SK-N-SH (cell line): ENCODE measurements around the gene APH1A. TPM values are rescaled to one million over a fixed set of nuclear protein-coding genes. Genes with fewer than 3 reads are reported as not detected.
A peak's percentile ranks its signal among the peaks of the same experiment; 100 is the strongest.

ENCODE experiments used
- CTCF ChIA-PET: fragments of 300-600, 350-600 bp; formaldehyde crosslinking; extraction: SDS; loops from one replicate; lab custom pipeline; 2021; lab: Yijun Ruan, JAX
- POLR2A ChIA-PET: fragments of 350-600 bp; sonication (Branson Sonifier 250); formaldehyde crosslinking; extraction: SDS; loops from one replicate; lab custom pipeline; 2020; ENCODE audit warnings: antibody characterized with exemption, inconsistent platforms; lab: Yijun Ruan, JAX
- DNase-seq: peaks from one replicate; pipeline ENCODE4 v3.0.0; 2012
- H2AFZ ChIP-seq: fragments of 200-600 bp; sonication (generic); 2 replicates; pipeline ENCODE4 v1.8.1; 2016; ENCODE audit warnings: antibody characterized with exemption, mild to moderate bottlenecking, low read depth
- H3F3A ChIP-seq: fragments of 200-600 bp; sonication (generic); replicated peaks from 2 replicates; pipeline ENCODE3; 2016; ENCODE audit warnings: antibody characterized with exemption, mild to moderate bottlenecking; ENCODE audit not compliant: insufficient read depth
- H3K27ac ChIP-seq, 2 experiments: fragments of 200-500 bp in 1 of 2; fragments of 200-600 bp in 1 of 2; sonication (Bioruptor generic) in 1 of 2; sonication (generic), shearing (Covaris generic) in 1 of 2; 2 replicates each; pipeline versions ENCODE4 v1.5.1 to v1.6.1; 2014 to 2016; ENCODE audit warnings: low read depth in 2 of 2, inconsistent platforms in 1 of 2, low read length in 1 of 2, mild to moderate bottlenecking in 1 of 2, mixed read lengths in 1 of 2
- H3K27me3 ChIP-seq: fragments of 200-600 bp; sonication (generic), shearing (Covaris generic); 2 replicates; pipeline ENCODE4 v1.6.1; 2016; ENCODE audit warnings: mixed run types; ENCODE audit not compliant: insufficient read depth
- H3K36me3 ChIP-seq, 2 experiments: fragments of 200-500 bp in 1 of 2; fragments of 200-600 bp in 1 of 2; sonication (Bioruptor generic) in 1 of 2; sonication (generic) in 1 of 2; replicated peaks in 1 of 2; 2 replicates each; pipeline versions ENCODE3 to v1.5.1; 2014 to 2016; ENCODE audit warnings: low read length in 1 of 2, mild to moderate bottlenecking in 1 of 2; ENCODE audit not compliant: insufficient read depth in 2 of 2, control insufficient read depth in 1 of 2
- H3K4me1 ChIP-seq, 2 experiments: fragments of 200-500 bp in 1 of 2; fragments of 200-600 bp in 1 of 2; sonication (Bioruptor generic) in 1 of 2; sonication (generic), shearing (Covaris generic) in 1 of 2; 2 replicates each; pipeline versions ENCODE4 v1.5.1 to v1.6.1; 2014 to 2016; ENCODE audit warnings: low read depth in 1 of 2, low read length in 1 of 2, mixed run types in 1 of 2; ENCODE audit not compliant: insufficient read depth in 2 of 2, control insufficient read depth in 1 of 2
- H3K4me2 ChIP-seq: fragments of 200-600 bp; sonication (generic), shearing (Covaris generic); 2 replicates; pipeline ENCODE4 v1.6.1; 2017; ENCODE audit warnings: mixed run types
- H3K4me3 ChIP-seq, 2 experiments: fragments of 200-500 bp in 1 of 2; fragments of 200-600 bp in 1 of 2; sonication (Bioruptor generic) in 1 of 2; sonication (generic), shearing (Covaris generic) in 1 of 2; 2 replicates each; pipeline versions ENCODE4 v1.5.1 to v1.8.1; 2014 to 2016; ENCODE audit warnings: low read depth in 2 of 2, inconsistent platforms in 1 of 2, low read length in 1 of 2, mild to moderate bottlenecking in 1 of 2, mixed read lengths in 1 of 2, moderate library complexity in 1 of 2
- H3K79me2 ChIP-seq: fragments of 200-600 bp; sonication (generic); 2 replicates; pipeline ENCODE4 v1.8.1; 2017; ENCODE audit warnings: mild to moderate bottlenecking; ENCODE audit not compliant: insufficient read depth
- H3K9ac ChIP-seq: fragments of 200-600 bp; sonication (generic); 2 replicates; pipeline ENCODE4 v1.6.1; 2017; ENCODE audit warnings: mixed run types
- H3K9me2 ChIP-seq: fragments of 200-600 bp; sonication (generic); 2 replicates; pipeline ENCODE4 v1.6.1; 2017; ENCODE audit warnings: mixed run types
- H3K9me3 ChIP-seq: fragments of 200-600 bp; sonication (generic); 2 replicates; pipeline ENCODE4 v1.6.1; 2017; ENCODE audit warnings: mixed run types, mild to moderate bottlenecking, moderate library complexity
- H4K20me1 ChIP-seq: fragments of 200-600 bp; sonication (generic); 2 replicates; pipeline ENCODE4 v1.6.1; 2017; ENCODE audit warnings: mild to moderate bottlenecking, mixed run types; ENCODE audit not compliant: insufficient read depth
- ELF1 ChIP-seq: IDR thresholded peaks from 2 replicates; pipeline ENCODE4 v1.4.0; 2012
- FOXJ3 ChIP-seq: sonication (generic); formaldehyde crosslinking; IDR thresholded peaks from 2 replicates; pipeline ENCODE4 v1.5.1; 2020; ENCODE audit warnings: mild to moderate bottlenecking, missing genetic modification reagents
- FOXM1 ChIP-seq: IDR thresholded peaks from 2 replicates; pipeline ENCODE4 v1.4.0; 2012; ENCODE audit warnings: low read depth, mild to moderate bottlenecking
- GABPA ChIP-seq: IDR thresholded peaks from 2 replicates; pipeline ENCODE4 v1.4.0; 2012; ENCODE audit warnings: low read depth, mild to moderate bottlenecking
- GATA2 ChIP-seq: sonication (generic); formaldehyde crosslinking; IDR thresholded peaks from 2 replicates; pipeline ENCODE4 v1.5.0; 2020; ENCODE audit warnings: mild to moderate bottlenecking, missing genetic modification reagents
- MEF2A ChIP-seq: IDR thresholded peaks from 2 replicates; pipeline ENCODE4 v1.4.0; 2012; ENCODE audit warnings: low read depth, borderline replicate concordance
- NFIC ChIP-seq: IDR thresholded peaks from 2 replicates; pipeline ENCODE4 v1.4.0; 2012; ENCODE audit warnings: borderline replicate concordance
- PBX3 ChIP-seq: IDR thresholded peaks from 2 replicates; pipeline ENCODE4; 2012
- POLR2AphosphoS5 ChIP-seq: IDR thresholded peaks from 2 replicates; pipeline ENCODE4 v1.6.1; 2012; ENCODE audit warnings: low read depth, low read length
- RAD21 ChIP-seq: IDR thresholded peaks from 2 replicates; pipeline ENCODE4 v1.6.1; 2012; ENCODE audit warnings: mild to moderate bottlenecking, low read length
- RCOR1 ChIP-seq: fragments of 150-350 bp; IDR thresholded peaks from 2 replicates; pipeline ENCODE4 v1.6.1; 2017; ENCODE audit warnings: antibody characterized with exemption, low read length
- REST ChIP-seq: IDR thresholded peaks from 2 replicates; pipeline ENCODE4 v1.6.1; 2012; ENCODE audit warnings: mild to moderate bottlenecking, low read depth, low read length, moderate library complexity
- SIN3A ChIP-seq: IDR thresholded peaks from 2 replicates; pipeline ENCODE4 v1.6.1; 2012; ENCODE audit warnings: low read depth, mild to moderate bottlenecking, low read length, moderate library complexity, borderline replicate concordance
- SMC3 ChIP-seq: IDR thresholded peaks from 2 replicates; pipeline ENCODE4 v1.6.1; 2012; ENCODE audit warnings: low read depth, low read length, improper control_type of control experiment
- TAF1 ChIP-seq: IDR thresholded peaks from 2 replicates; pipeline ENCODE4 v1.6.1; 2012; ENCODE audit warnings: low read depth, mild to moderate bottlenecking, low read length, moderate library complexity, borderline replicate concordance
- TCF12 ChIP-seq: IDR thresholded peaks from 2 replicates; pipeline ENCODE4 v1.4.0; 2012
- TEAD4 ChIP-seq: IDR thresholded peaks from 2 replicates; pipeline ENCODE4 v1.4.0; 2012; ENCODE audit warnings: mild to moderate bottlenecking, borderline replicate concordance; ENCODE audit not compliant: insufficient read depth
- YY1 ChIP-seq: IDR thresholded peaks from 2 replicates; pipeline ENCODE4 v1.4.0; 2012; ENCODE audit warnings: low read depth, mild to moderate bottlenecking
- ZBTB33 ChIP-seq: IDR thresholded peaks from 2 replicates; pipeline ENCODE4 v1.4.0; 2012; ENCODE audit warnings: low read depth, borderline replicate concordance
- WGBS: methylation state at CpG from one replicate; pipeline ENCODE4 v1.1.6; 2017; ENCODE audit warnings: low lambda C conversion rate; 5-methylcytosine and 5-hydroxymethylcytosine counted together
- polyA plus RNA-seq, 3 experiments: library from polyadenylated mRNA; depleted of rRNA; stranded (reverse); fragments of >200 nt; gene quantifications; 2 replicates each; pipeline ENCODE4 v1.2.3, GENCODE V29; 2012

The APH1A gene
- polyA plus RNA-seq, 1 of the 3 experiments (the other 2 are of a cell fraction), result 175 TPM

- TF ChIP-seq SMC3, result no peak
- TF ChIP-seq RAD21, result peak; percentile 1; the same call in 1 of the 2 replicates
These were observed 24.8 kb upstream of the APH1A start, which contains the start of gene MRPS21 (continued) for GRCh38 chr1:150293433-150294253.

- Histone ChIP-seq H3K27ac (no peak overlapping the region), H3K79me2 (peaks cover 5% of the 10 kb centered on the region), H3K27me3 (no peaks in the 10 kb centered on the region), H3K9me3 (no peaks in the 10 kb centered on the region), H3F3A (no peaks in the 10 kb centered on the region), H3K4me3 (no peak overlapping the region), H2AFZ (no peak overlapping the region), H3K4me1 (peaks cover 4 to 7% of the 10 kb centered on the region in 2 experiments; a peak in 2 of 4 replicates), H3K9me2 (no peaks in the 10 kb centered on the region), H3K9ac (no peak overlapping the region), H3K36me3 (no peaks in the 10 kb centered on the region), H4K20me1 (no peaks in the 10 kb centered on the region), H3K4me2 (no peak overlapping the region)
- no peak for DNase-seq
- CTCF ChIA-PET, result no interaction called here
- POLR2A ChIA-PET, result no interaction called here
- 85% methylated on average over 4 of the region's 4 CpGs for WGBS
- TF ChIP-seq GATA2 (CRISPR knock-in tag) (no peak), ELF1 (no peak), SMC3 (no peak), GABPA (no peak), NFIC (no peak), FOXM1 (no peak), YY1 (no peak), POLR2AphosphoS5 (no peak), RCOR1 (no peak), TEAD4 (no peak)
These were observed 20.0 kb upstream of the APH1A start for GRCh38 chr1:150288822-150289221.

GRCh38 chr1:150288382-150288781 is 19.6 kb upstream of the APH1A start:
- 86% methylated on average over 1 of the region's 1 CpG for WGBS
- Histone ChIP-seq H3K27me3 (no peaks in the 10 kb centered on the region), H3F3A (no peaks in the 10 kb centered on the region), H3K4me2 (no peak overlapping the region), H3K79me2 (peaks cover 2% of the 10 kb centered on the region; the same call in 1 of the 2 replicates), H3K4me3 (no peak overlapping the region), H3K9me2 (no peaks in the 10 kb centered on the region), H3K36me3 (no peaks in the 10 kb centered on the region), H3K9ac (no peak overlapping the region), H4K20me1 (no peaks in the 10 kb centered on the region), H3K9me3 (no peaks in the 10 kb centered on the region), H3K4me1 (peaks cover 4 to 6% of the 10 kb centered on the region in 2 experiments; a peak in 2 of 4 replicates), H2AFZ (no peak overlapping the region), H3K27ac (no peak overlapping the region)
- DNase-seq, result no peak
- CTCF ChIA-PET, result no interaction called here
- POLR2A ChIA-PET, result no interaction called here
- no peak for TF ChIP-seq PBX3
- TF ChIP-seq ELF1, result no peak
- TF ChIP-seq MEF2A, result no peak
- no peak for TF ChIP-seq SMC3
- TF ChIP-seq POLR2AphosphoS5, result no peak
- TF ChIP-seq GATA2 (CRISPR knock-in tag), result no peak
- TF ChIP-seq YY1, result no peak
- no peak for TF ChIP-seq TAF1
- TF ChIP-seq TEAD4, result no peak
- no peak for TF ChIP-seq ZBTB33
- no peak for TF ChIP-seq NFIC
- no peak for TF ChIP-seq SIN3A
- no peak for TF ChIP-seq FOXJ3 (CRISPR knock-in tag)
- no peak for TF ChIP-seq REST
- no peak for TF ChIP-seq TCF12
